Smooth muscle cell (in vitro differentiated cells): ENCODE measurements around the gene TFG. TPM values are rescaled to one million over a fixed set of nuclear protein-coding genes. Genes with fewer than 3 reads are reported as not detected.

Experiments
- DNase-seq: peaks from one replicate; lab custom pipeline; 2025; ENCODE audit not compliant: unreplicated experiment; lab: John Stamatoyannopoulos, UW
- H2AFZ ChIP-seq: fragments of 200-600 bp; sonication (generic); 2 replicates; pipeline ENCODE4 v1.6.0; 2016; ENCODE audit warnings: antibody characterized with exemption, low read depth, mild to moderate bottlenecking
- H3F3A ChIP-seq: fragments of 200-600 bp; sonication (generic); 2 replicates; pipeline ENCODE4 v1.6.0; 2017; ENCODE audit warnings: antibody characterized with exemption, low read depth
- H3K27ac ChIP-seq: fragments of 200-600 bp; sonication (generic); 2 replicates; pipeline ENCODE4 v1.5.1; 2016; ENCODE audit warnings: low read depth, mild to moderate bottlenecking
- H3K27me3 ChIP-seq: fragments of 200-600 bp; sonication (generic); 2 replicates; pipeline ENCODE4 v1.6.1; 2016; ENCODE audit warnings: low read depth, mild to moderate bottlenecking
- H3K36me3 ChIP-seq: fragments of 200-600 bp; sonication (generic); 2 replicates; pipeline ENCODE4 v1.5.1; 2016; ENCODE audit warnings: low read depth
- H3K4me1 ChIP-seq: fragments of 200-600 bp; sonication (generic); 2 replicates; pipeline ENCODE4 v1.5.1; 2016; ENCODE audit warnings: low read depth
- H3K4me2 ChIP-seq: fragments of 200-600 bp; sonication (generic); 2 replicates; pipeline ENCODE4 v1.6.0; 2016; ENCODE audit warnings: mild to moderate bottlenecking
- H3K4me3 ChIP-seq: fragments of 200-600 bp; sonication (generic); 2 replicates; pipeline ENCODE4 v1.5.1; 2016; ENCODE audit warnings: mild to moderate bottlenecking
- H3K79me2 ChIP-seq: fragments of 200-600 bp; sonication (generic); 2 replicates; pipeline ENCODE4 v1.6.0; 2016; ENCODE audit warnings: low read depth, mild to moderate bottlenecking
- H3K9ac ChIP-seq: fragments of 200-600 bp; sonication (generic); 2 replicates; pipeline ENCODE4 v1.6.0; 2016; ENCODE audit warnings: low read depth
- H3K9me3 ChIP-seq: fragments of 200-600 bp; sonication (generic); replicated peaks from 2 replicates; pipeline ENCODE4 v1.5.1; 2016; ENCODE audit warnings: low read depth
- H4K20me1 ChIP-seq: fragments of 200-600 bp; sonication (generic); 2 replicates; pipeline ENCODE4 v1.6.0; 2016; ENCODE audit warnings: low read depth
- WGBS: methylation state at CpG from one replicate; pipeline ENCODE4 v1.1.7; 2016; ENCODE audit warnings: low lambda C conversion rate; 5-methylcytosine and 5-hydroxymethylcytosine counted together
- polyA plus RNA-seq: library from polyadenylated mRNA; unstranded; fragments of >200 nt; fragmentation: Nextera tagmentation; extraction: Ambion mirVana; gene quantifications from 2 replicates; pipeline ENCODE4 v1.2.1, GENCODE V29; 2016
- total RNA-seq: library from RNA; depleted of rRNA; stranded (reverse); fragments of >200 nt; gene quantifications from 2 replicates; pipeline ENCODE4 v1.2.3, GENCODE V29; 2014
- TF ChIP-seq, protein P1 (sequence below): fragments of 200-600 bp; sonication (generic); IDR thresholded peaks from 2 replicates; pipeline ENCODE4 v1.5.1; 2017; ENCODE audit warnings: borderline replicate concordance, mild to moderate bottlenecking, antibody characterized with exemption; ENCODE audit not compliant: insufficient read depth, poor library complexity, severe bottlenecking

TFG gene
- total and polyA plus RNA-seq, 2 experiments from 2014 or later = 205 to 246 TPM

DNA sequence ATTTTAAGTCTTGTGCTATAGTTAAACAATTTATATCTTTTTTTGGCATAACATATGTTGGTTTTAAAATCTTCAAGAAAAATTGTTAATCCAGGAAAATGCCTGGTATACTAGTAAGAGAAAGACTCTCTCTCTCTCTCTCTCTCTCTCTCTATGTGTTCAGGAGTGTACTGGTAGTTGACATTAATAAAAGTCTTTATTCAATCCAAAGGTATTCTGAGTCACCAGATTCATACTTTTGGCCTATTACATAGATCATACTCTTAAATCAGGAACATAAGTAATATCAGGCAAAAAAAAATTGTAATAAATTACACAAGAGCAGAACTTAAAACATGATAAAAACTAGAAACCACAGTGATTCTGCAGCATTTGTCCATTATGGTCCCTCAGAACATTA lies 70.2 kb downstream of the TFG start:
- Histone ChIP-seq H3F3A (no peaks in the 10 kb centered on the region), H3K27ac (no peak overlapping the region), H3K9me3 (no peaks in the 10 kb centered on the region), H3K27me3 (no peaks in the 10 kb centered on the region), H2AFZ (no peak overlapping the region), H3K4me3 (no peak overlapping the region), H3K79me2 (no peaks in the 10 kb centered on the region), H3K4me2 (no peak overlapping the region), H3K36me3 (no peaks in the 10 kb centered on the region), H3K9ac (no peak overlapping the region), H3K4me1 (no peaks in the 10 kb centered on the region), H4K20me1 (no peaks in the 10 kb centered on the region)
- TF ChIP-seq, protein P1, sequence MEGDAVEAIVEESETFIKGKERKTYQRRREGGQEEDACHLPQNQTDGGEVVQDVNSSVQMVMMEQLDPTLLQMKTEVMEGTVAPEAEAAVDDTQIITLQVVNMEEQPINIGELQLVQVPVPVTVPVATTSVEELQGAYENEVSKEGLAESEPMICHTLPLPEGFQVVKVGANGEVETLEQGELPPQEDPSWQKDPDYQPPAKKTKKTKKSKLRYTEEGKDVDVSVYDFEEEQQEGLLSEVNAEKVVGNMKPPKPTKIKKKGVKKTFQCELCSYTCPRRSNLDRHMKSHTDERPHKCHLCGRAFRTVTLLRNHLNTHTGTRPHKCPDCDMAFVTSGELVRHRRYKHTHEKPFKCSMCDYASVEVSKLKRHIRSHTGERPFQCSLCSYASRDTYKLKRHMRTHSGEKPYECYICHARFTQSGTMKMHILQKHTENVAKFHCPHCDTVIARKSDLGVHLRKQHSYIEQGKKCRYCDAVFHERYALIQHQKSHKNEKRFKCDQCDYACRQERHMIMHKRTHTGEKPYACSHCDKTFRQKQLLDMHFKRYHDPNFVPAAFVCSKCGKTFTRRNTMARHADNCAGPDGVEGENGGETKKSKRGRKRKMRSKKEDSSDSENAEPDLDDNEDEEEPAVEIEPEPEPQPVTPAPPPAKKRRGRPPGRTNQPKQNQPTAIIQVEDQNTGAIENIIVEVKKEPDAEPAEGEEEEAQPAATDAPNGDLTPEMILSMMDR = no peak
- no peak for DNase-seq

DNA sequence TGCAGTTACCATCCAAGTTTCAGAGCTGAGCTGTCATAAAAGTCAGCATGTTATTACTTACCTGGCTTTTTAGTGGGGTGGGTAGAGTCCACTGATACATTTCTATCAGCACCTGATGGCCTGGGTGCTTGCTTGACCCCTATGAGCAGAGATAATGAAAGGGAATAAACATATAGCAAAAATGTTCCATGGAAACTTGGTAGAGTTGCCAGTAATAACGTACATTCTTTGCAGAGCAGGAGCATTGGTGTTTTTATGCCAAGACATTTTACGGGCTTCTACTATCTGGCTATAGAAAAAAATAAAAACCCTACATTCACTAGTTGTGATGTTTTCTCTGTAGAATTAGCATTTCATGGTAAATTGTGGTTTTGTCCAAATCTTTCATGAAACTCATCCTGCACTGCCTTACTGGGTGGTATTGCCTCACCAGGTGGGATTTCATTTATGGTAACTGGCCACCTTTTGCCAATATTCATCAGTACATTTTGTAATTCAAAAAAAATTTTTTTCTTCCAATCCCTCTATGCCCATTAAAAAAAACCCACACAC lies 70.9 kb downstream of the TFG start:
- H3K9ac ChIP-seq = no peak overlapping the region
- no peak overlapping the region for H3K4me2 ChIP-seq
- TF ChIP-seq, protein P1 = no peak
- H3K27ac ChIP-seq = no peak overlapping the region
- H3K4me3 ChIP-seq = no peak overlapping the region
- no peaks in the 10 kb centered on the region for H3K79me2 ChIP-seq
- WGBS = 93% methylated on average over 2 of the region's 2 CpGs
- H3K4me1 ChIP-seq = no peaks in the 10 kb centered on the region
- H3F3A ChIP-seq = no peaks in the 10 kb centered on the region
- H3K27me3 ChIP-seq = no peaks in the 10 kb centered on the region
- no peak overlapping the region for H2AFZ ChIP-seq
- no peaks in the 10 kb centered on the region for H3K9me3 ChIP-seq
- no peaks in the 10 kb centered on the region for H4K20me1 ChIP-seq
- DNase-seq = no peak
- no peaks in the 10 kb centered on the region for H3K36me3 ChIP-seq

DNA sequence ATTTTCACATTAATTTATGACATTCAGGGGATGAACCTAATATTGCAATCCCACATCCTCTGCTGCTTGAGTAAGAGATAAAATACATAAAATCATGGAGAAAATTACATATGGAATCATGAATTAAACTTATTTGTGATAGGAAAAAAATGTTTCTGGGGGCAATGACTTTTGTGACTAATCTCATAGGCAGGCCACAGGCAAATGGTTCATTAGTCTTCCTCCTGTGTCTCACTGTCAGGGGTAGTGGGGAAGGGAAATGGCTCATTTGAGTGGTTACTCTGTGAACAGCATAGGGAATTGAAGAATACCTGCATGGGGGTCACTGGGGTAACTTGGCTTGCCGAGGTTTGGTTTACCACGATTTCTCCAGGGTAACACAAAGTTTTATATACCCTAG lies 72.0 kb downstream of the TFG start:
- no peak for DNase-seq
- H3K79me2 ChIP-seq = no peaks in the 10 kb centered on the region

DNA sequence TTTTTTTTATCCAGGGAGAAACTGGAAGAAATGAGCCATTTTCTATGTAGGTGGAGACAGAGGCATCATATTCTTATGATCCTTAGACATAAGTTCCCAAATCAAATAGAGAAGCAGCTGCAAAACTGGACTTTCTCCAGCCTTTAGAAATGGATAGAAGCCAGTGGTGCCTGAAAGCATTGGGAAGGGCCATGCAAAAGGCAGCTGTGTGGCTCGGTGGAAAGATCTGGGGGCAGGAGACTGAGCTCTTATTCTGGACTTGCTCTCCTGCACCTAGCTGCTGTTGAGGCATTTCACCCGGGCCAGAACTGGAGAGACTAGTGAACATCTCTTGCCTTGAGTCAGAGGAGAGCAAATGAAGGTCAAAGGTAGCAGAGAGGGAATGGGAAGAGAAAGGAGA lies 73.1 kb downstream of the TFG start:
- WGBS = 86% methylated on average over 2 of the region's 2 CpGs
- no peak for DNase-seq
- H3K4me2 ChIP-seq = no peak overlapping the region
- H3K27me3 ChIP-seq = no peaks in the 10 kb centered on the region
- H3K9me3 ChIP-seq = no peaks in the 10 kb centered on the region
- H3K9ac ChIP-seq = no peak overlapping the region
- no peaks in the 10 kb centered on the region for H3K36me3 ChIP-seq
- H3K79me2 ChIP-seq = no peaks in the 10 kb centered on the region
- H2AFZ ChIP-seq = no peak overlapping the region
- H4K20me1 ChIP-seq = no peaks in the 10 kb centered on the region
- H3F3A ChIP-seq = no peaks in the 10 kb centered on the region
- TF ChIP-seq, protein P1 = no peak
- H3K27ac ChIP-seq = no peak overlapping the region
- H3K4me3 ChIP-seq = no peak overlapping the region
- H3K4me1 ChIP-seq = no peaks in the 10 kb centered on the region

More for the DNA sequence above, 72.0 kb downstream of the TFG start:
- Histone ChIP-seq H3K27me3 (no peaks in the 10 kb centered on the region), H3K4me1 (no peaks in the 10 kb centered on the region), H3K4me2 (no peak overlapping the region), H3K27ac (no peak overlapping the region), H3K9ac (no peak overlapping the region), H3K4me3 (no peak overlapping the region), H3F3A (no peaks in the 10 kb centered on the region), H2AFZ (no peak overlapping the region), H3K36me3 (no peaks in the 10 kb centered on the region), H3K9me3 (no peaks in the 10 kb centered on the region), H4K20me1 (no peaks in the 10 kb centered on the region)
- TF ChIP-seq, protein P1 = no peak
- 97% methylated on average over 2 of the region's 2 CpGs for WGBS
